Pons (tissue), 1 donor: Measurements from ENCODE around the gene PRAMEF6.
"Not testable (repeated sequence)": the region's sequence is repeated elsewhere in the genome, so short reads cannot be mapped to it uniquely, and the experiment has no call there.

Experiments
- DNase-seq: peaks from one replicate; pipeline ENCODE4 v3.0.0-alpha.2; 2016; ENCODE audit warnings: low spot score

The PRAMEF6 gene

GRCh38 chr1:12947480-12947879 lies at the start of gene PRAMEF6:
PRAMEF6 (minus strand) TSS chr1:12947580; CDS start chr1:12942518, 5,062 bp downstream.
- DNase-seq, result not testable (repeated sequence)

GRCh38 chr1:12924368-12924767 lies 23.0 kb downstream of the PRAMEF6 start:
- DNase-seq, result not testable (repeated sequence)

- DNase-seq, result not testable (repeated sequence)
Observed at GRCh38 chr1:12921749-12922148, 25.6 kb downstream of the PRAMEF6 start.

GRCh38 chr1:12916310-12916709 lies 31.1 kb downstream of the PRAMEF6 start, which contains the start of gene PRAMEF7:
PRAMEF7 (plus strand) TSS chr1:12916610; CDS start chr1:12917693, 1,083 bp downstream.
- DNase-seq, result not testable (repeated sequence)

- DNase-seq, result not testable (repeated sequence)
Observed at GRCh38 chr1:12903793-12904572, 43.4 kb downstream of the PRAMEF6 start.

- DNase-seq, result not testable (repeated sequence)
Observed at GRCh38 chr1:12899186-12899585, 48.2 kb downstream of the PRAMEF6 start.

- not testable (repeated sequence) for DNase-seq
Observed at GRCh38 chr1:12898170-12898569, 49.2 kb downstream of the PRAMEF6 start, which contains the start of gene PRAMEF10. PRAMEF10 (minus strand) TSS chr1:12898270; CDS start chr1:12895847, 2,423 bp downstream.
